GM11168 (cell line): Measurements from ENCODE around the gene KLHL26.

Experiments
- in situ Hi-C: fragments of 300-500 bp; cut with MboI; formaldehyde crosslinking; loops from one replicate; pipeline ENCODE4 v1.12.0; 2022; ENCODE audit warnings: low sequenced_read_pairs; ENCODE audit not compliant: unreplicated experiment

KLHL26 gene

DNA sequence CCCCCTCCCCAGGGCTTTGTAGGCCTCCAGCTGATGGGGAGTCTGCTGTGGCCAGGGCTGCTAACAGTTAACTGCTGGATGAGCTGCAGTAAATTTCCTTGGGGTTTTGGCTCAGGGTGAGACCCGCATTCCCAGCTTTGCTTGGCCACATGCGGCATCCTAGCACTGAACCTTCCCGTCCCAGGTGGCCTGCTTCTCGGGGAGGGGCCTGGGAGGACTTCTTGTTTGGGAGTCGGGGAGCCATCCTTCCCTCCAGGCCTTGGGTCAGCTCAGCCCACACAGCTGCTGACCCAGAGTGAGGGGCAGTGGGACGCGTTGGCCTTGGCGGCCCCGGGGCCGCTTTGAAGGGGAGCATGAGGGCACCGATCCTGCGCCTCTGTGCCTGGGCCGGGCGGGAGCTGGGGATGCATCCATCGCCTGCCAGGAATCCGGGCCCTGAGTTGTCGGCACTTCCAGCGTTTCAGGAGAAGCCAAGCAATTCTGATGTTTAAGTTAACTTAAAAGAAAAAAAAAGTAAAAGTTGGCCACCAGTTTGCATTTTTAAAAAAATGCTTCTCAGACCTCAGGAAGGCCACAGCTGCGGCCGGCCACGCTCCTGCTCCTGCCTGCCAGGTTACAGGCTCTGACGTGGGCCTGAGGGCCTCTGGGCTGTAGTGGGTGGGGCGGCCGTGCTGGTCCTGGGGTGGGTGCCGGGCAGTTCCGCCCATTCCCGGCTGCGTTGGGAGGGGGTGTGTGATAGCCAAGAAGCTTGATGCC, 74.3 kb downstream of the KLHL26 start:
- in situ Hi-C loops: no loop called here

DNA sequence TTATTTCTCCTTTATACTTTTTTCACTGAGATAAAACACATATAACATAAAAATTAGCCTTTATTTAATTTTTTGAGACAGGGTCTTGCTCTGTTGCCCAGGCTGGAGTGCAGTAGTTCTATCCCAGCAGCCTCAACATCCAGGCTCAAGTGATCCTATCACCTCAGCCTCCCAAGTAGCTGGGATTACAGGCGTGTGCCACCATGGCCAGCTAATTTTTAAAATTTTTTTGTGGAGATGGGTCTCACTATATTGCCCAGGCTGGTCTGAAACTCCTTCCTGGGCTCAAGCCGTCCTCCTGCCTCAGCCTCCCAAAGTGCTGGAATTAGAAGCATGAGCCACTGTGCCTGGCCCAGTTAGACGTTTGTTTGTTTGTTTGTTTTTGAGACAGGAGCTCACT, 75.1 kb downstream of the KLHL26 start:
- in situ Hi-C loops: no loop called here

DNA sequence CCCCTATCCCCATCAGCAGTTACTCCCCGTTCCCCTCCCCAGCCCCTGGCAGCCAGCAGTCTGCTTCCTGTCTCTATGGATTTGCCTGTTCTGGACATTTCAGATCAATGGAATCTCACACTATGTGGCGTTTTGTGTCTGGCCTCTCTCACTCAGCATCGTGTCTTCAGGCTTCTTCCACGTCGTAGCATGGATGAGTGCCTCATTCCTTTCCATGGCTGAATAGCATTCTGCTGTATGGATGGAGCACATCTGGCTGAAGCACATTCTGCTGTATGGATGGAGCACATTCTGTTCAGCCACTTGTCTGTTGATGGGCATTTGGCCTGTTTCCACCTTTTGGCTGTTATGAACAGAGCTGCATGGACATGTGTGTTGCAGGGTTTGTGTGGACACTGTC, 76.2 kb downstream of the KLHL26 start:
- in situ Hi-C loops: no loop called here

DNA sequence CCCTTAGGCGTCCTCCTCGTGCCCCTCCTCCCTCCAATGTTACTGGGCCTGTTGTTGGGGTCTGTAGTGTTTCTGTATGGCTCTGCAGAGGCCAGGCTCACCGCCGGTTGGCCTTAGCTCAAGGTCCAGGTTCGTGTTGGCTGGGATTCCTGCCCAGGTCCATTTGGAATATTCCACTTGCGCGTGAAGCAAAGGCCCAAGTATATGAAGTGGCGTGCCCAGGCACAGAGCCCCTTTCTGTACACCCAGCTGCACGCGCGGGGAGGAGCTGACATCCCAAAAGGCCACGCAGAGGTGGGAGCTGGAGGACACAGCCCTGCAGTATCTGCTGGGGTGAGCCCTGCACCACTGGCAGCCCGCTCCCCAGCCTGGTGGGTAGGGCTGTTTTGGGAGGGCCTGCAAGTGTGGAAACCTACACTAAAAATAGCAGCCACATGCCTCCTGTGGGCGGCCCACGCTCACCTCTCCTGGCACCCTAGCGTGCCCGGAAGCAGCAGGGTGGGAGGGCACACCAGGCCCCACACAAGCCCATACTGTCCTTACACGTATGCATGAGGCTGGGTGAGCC, 76.8 kb downstream of the KLHL26 start:
- in situ Hi-C loops: no loop called here

DNA sequence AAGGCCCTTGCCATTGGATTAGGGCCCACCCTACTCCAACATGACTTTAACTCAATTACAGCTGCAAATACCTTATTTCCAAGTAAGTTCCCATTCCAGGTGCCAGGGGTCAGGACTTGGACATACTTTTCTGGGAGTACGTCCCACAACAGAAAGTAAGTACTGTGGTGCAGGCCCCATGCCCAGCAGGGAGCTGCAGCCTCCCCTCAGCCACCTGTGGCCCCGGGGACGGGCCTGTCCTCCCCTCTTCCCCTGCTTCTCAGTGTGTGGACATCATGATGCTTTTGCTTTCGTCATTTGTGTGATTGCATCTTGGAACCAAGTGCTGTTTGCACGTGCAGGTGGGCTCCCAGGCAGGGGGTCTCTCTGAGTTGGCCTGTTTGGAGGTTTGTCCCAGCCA, 78.6 kb downstream of the KLHL26 start:
- in situ Hi-C loops: no loop called here

DNA sequence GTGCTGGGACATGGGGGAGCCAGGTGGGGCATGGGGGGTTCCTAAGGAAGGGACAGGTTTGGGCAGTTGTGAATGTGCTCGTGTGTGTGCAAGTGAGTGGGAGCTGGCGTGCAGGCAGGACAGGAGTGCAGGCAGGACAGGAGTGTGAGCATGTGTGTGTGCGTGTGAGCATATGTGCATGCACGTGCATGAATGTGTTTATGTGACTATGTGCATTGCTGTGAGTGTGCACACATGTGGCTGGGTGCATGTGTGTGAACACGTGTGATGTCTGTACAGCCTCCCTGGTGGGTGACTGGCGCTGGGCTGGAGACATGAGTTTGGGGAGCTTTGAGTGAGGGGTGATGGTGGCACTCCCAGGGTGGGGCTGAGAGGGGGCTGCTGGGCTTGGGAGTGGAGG, 80.0 kb downstream of the KLHL26 start:
- in situ Hi-C loops: no loop called here

DNA sequence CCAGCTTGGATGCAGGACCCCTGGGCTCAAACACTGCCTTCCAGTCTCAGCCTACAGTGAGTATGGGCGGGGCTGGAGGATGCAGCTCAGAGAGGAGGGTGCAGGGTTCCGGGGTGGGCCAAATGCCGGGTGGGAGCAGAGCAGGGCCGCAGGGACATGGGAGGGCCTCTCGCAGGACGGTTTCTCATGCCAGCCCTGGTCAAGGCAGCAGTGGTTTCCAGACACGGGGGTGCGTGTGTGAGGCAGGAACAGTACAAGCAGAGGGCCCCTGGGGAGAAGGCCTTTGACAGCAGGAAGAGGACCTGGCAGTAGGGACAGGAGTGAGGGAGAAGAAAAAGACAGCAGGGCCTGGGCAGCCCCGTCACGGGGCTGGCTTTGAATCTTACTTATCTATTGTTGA, 80.8 kb downstream of the KLHL26 start:
- in situ Hi-C loops: no loop called here

DNA sequence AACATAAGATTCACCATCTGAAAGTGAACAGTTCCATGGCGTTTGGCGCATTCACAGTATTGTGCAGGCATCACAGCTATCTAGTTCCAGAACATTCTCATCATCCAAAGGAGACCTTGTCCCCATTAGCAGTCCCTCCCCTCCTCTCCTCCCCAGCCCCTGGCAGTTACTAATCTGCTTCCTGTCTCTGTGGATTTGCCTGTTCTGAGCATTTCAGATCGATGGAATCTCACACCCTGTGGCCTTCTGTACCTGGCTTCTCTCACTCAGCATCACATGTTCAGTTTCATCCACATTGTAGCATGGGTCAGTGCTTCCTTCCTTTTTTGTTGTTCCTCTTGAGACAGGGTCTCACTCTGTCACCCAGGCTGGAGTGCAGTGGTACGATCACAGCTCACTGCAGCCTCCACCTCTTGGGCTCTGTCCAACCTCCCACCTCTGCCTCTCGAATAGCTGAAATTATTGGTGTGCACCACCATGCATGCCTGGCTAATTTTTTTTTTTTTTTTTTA, 81.2 kb downstream of the KLHL26 start:
- in situ Hi-C loops: no loop called here

DNA sequence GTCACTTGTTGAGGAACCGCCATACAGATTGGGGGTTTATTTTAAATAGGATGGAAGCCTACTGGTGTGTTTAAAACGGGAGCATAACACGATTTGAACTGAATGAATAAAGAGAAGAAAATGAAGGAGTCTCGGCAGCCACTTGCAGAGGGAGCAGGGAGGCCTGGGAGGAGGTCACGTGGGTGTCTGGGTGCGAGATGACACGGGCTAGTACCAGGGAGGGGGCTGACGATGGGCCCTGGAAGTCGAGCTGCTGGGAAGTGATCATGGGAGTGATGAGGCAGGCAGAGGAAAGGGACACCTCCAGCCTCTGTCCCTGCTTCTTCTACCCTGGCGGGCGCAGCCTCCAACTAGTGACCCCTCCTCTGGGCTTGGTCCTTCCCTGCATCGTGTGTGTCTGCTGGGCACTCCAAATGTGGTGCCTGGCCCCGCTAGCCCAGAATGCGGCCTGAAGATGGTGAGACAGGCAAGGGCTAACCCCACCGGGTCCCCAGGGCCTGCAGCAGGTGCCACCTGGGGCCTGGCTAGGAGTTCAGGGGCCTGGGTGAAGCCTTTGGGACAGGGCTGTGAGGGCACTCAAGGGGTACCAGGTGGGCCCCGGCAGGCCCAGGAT, 82.1 kb downstream of the KLHL26 start:
- in situ Hi-C loops: no loop called here

DNA sequence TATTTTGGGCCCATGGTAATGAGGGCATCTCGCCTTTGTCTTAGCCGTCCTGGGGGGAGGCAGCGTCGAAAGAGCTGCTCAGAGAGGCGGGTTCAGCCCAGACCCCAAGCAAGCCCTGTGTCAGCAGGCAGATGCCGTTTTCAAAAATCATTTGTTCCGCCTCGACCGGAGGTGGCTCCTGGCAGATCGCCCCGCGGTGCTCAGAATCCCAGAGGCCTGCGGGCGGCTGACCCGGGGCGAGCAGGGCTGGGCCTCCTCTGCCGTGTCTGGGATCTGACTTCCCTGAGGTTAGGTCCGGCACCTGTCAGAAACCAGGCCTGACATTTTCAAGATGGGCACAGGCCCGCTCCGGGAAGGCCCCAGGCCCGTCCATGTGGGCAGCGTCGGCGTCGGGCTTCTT, 82.7 kb downstream of the KLHL26 start:
- in situ Hi-C loops: no loop called here
